HG03565 (cell line): ENCODE results near the gene DHDDS.

Experiments
- ATAC-seq: cut with Tn5 transposase; IDR thresholded peaks from one replicate; pipeline ENCODE4 v1.9.1; 2021; ENCODE audit warnings: mild to moderate bottlenecking, moderate library complexity; ENCODE audit not compliant: unreplicated experiment

DHDDS gene

DNA sequence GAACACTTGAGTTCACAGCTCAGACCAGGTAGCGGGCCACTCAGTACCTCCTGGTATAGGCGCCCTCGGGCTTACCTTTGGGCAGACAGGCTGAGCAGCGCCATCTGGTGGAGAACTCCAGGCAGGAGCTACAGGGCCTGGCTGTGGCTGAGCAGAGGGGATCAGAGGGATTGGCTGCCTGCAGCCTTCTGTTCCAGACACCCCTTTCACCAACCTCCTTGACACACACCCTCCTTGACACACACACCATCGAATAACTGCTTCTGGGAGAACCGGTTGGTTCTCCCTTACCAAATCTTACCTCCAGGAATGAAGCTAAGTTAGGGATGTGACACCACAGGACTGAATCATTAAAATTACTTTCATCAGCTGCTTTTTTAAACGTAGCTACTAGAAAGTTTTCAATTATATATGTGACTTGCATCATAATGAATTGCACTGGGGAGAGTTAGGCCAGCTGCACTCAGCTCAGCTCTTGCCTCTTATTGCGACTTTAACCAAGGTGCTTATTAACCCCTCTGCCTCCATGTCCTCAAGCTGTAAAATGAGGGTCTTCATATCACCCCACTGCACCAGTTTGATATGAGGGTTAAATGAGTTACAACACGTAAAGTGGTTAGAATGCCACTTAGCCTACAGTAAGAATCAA, 14.9 kb upstream of the DHDDS start:
- ATAC-seq: peak; percentile 54

DNA sequence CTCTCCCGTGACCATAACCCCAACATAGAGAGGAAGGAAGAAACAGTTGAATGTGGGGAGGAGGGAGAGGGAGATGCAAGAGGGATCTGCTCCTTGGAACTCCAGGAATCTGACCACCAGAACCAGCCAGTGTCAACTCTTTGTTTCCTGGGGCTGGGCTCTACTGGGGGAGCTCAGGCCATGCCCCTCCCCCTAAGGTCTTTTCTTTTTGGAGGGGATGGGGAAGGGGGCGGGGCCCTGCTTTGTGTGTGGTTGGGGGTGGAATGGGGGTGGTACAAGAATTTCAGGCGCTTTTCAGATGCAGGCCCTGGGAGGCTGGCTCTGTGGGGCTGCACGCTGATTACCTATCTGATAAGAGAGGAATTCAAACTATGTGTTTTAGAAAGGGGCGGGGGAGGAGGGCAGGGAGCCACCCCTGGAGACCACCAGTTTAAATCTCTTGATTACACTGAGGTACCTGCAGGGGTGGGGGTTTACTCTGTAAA, 13.2 kb upstream of the DHDDS start:
- ATAC-seq: no peak

DNA sequence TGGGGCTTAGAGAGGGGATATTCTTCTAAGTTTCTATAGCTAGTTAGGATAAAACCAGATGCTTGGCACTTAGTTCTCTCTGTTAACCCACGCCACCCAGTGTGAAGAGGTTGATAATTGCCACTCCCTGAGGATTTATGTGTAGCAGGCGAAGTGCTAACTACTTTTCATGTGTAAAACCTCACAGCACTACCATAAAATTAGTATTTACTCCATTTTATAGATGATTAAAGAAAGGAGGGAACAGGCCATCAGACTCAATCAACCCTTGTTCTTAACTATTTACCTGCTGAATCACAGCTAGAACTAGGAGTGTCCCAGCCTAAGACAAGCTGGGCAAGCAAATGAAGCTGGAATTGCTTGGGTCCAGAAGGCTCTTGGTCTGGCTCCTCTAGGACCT, 12.6 kb upstream of the DHDDS start:
- ATAC-seq: no peak

DNA sequence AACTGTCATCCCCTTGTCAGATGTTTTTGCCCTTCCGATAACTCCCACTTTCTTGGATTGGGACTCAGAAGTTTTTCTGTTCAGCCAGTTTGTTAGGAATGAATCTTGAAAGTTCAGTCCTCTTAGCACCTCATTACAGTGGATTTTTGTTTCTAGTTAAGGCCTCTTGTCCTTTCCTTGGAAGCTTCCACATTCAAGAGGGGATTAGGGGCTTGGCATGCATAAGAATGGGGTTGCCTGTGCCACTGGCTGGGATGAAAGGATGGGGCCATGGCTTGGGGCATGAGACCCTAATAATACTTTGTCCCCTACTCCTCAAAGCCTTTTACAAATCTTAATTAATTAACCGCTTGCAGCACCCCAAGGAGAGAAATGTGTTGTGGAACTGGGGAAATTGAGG, 2.4 kb upstream of the DHDDS start:
- ATAC-seq: no peak

DNA sequence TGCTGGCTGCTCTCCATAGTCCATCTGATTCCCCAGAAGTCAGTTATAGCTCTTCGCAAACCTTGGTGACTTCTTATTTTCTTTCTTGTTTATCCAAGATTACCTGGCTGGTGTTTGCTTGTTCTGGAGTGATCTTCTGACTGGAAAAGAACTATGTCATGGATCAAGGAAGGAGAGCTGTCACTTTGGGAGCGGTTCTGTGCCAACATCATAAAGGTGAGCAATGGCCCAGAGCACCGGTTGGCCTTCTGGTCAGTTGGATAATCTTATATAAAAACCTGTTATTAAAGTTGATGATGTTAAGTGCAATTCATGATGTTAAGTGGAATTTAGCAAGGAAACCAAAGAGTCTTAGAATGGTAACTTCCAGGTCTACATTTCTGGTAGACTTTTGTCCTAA, 672 bp downstream of the DHDDS start:
- ATAC-seq: no peak

DNA sequence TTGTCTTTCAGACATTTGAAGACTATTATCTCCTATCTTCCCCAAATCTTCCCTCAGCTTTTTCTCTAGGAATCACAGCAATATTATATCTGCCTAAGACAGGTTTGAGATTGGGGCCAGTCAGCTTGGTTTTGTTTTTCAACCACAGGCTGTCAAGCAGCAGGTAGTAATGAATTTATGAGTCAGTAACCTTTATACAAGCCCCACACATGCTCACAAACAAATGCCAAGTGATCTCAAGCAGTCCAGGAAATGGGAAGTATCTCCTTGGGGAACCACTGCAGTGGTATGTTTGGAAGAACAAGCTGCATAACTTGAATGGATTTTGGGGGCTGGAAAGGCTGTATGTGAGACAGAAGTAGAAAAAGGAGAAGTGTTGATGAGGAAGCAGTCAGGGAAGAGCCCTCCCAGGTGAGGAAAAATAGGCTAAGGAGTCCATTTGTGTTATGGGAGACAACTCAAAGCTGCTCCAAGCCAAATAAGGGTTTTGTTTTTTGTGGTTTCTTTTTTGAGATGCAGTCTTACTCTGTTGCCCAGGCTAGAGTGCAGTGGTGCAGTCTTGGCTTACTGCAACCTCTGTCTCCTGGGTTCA, 2.1 kb downstream of the DHDDS start:
- no peak for ATAC-seq

DNA sequence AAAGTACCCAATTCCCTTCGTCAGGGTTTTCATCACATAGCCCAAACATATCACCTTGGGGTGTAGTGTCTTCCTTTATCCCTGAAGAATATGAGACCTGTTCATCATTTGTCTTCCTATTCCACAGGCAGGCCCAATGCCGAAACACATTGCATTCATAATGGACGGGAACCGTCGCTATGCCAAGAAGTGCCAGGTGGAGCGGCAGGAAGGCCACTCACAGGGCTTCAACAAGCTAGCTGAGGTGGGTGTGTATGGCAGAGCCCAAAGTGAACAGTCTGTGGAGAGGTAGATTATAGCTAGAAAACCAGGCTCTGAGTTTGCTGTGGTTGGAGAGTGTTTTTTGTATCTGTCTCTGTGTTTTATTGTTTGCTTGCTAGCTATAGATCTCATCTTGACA, 5.9 kb downstream of the DHDDS start:
- no peak for ATAC-seq

DNA sequence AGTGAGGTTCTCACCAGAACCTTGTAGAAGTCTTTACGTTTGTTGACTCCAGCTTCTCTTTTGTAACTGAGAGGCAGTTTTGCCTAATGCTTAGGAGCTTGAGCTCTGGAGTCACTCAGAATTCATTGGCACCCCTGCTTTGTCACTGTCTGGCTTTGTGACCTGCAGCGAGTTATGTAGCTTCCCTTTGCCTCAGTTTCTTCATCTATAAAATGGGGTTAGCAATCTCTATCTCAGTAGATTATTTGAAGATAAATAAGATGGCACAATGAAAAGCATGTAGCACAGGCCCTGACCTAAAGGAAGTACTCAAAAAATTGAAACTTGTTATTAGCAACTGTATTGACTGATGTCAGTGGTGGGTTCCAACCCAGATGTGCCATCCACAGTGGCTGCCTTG, 8.1 kb downstream of the DHDDS start:
- ATAC-seq: no peak

DNA sequence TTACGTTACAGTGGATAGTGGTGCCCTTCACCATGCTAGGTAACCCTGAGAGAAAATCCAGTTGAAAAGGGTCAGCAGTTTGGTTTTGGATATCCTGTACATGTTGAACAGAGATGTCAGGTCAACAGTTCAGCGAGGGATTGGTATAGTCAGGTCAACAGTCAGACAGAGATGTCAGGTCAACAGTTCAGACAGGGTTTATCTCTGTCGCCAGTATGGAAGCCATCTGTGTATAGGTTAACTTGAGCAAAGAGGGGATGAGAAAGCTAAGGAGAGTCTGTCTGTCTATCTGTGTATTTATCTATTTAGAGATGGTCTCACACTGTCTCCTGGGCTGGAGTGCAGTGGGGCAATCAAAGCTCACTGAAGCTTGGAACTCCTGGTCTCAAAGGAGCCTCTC, 17.7 kb downstream of the DHDDS start:
- no peak for ATAC-seq

DNA sequence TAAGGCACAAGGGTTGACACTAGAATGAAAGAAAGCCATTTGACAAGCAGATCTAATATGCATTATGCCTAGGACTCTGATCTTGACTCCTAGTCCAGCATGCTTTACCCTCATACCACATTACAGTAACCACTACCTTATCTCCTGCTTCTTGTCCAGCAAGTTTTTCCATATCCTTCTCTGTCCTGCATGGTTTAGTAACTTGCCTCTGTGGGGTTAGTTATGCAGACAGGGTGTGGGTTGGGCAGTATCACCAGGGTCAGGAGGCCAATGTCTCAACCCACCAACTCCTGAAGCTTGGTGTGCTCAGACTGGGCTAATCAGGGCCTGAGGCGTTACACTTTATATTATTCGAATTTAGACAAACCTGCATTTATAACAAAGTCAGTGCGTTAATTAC, 18.8 kb downstream of the DHDDS start:
- no peak for ATAC-seq

DNA sequence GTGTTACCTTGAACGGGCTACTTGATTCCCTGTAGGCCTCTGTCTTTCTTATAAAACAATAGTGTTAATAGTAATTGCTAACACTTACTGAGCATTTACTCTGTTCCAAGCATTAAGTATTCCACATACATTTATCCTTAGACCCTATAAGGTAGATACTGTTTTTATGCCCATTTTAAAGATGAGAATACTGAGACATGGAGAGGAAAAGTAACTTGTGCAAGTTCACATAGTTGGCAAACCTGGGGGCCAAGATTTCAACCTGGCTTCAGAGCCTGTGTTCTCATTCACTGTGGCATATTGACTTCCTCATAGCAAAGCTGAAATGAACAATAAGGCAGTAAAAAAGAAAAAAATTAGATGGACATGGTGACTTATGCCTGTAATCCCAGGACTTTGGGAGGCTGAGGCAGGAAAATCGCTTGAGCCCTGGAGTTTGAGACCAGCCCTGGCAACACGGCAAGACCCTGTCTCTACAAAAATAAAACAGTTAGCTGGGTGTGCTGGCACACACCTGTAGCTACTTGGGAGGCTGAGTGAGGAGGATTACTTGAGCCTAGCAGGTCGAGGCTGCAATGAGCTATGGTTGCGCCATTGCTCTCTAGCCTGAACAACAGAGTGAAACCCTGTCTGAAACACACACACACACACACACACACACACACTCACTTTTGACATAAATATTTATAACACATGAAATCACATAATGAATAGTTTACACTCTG, 20.5 kb downstream of the DHDDS start:
- no peak for ATAC-seq

DNA sequence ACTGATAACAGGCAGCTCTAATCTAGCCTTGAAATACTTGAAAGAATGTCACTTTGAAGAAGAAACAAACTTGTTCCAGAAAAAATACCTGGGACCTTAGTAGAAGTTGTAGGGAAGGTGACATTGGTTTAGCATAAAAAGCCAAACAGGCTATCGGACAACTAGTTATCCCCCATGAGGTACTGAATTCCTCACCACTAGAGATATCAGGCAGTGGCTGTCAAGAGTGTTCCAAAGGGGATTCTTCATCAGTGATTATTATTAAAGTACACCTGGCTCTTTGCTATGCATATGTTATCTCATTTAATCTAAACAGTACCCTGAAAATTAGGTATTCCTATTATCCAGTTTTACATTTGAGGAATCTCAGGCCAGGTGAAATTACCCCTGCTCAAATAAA, 27.0 kb downstream of the DHDDS start:
- no peak for ATAC-seq

DNA sequence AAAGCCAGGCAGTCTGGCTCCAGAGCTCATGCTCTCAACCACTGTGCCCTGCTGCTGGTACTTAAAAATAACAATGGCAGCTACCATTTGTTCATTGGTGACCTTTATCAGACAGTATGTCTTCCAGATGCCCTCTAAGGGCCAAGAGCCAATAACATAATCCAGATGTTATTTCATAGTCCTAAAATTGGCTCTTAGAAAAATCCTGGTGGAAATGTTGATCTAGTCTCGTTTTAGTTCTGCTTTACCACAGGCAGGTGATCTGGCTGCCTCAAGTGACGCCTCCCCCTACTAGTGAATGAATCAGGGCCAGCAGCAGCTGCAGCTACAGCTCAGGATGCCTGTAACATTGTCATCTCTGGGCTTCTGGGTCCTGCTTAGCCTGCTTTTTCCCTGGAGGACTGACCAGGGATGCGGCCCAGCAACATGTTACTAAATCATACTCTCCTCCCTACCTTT, 27.5 kb downstream of the DHDDS start:
- no peak for ATAC-seq

DNA sequence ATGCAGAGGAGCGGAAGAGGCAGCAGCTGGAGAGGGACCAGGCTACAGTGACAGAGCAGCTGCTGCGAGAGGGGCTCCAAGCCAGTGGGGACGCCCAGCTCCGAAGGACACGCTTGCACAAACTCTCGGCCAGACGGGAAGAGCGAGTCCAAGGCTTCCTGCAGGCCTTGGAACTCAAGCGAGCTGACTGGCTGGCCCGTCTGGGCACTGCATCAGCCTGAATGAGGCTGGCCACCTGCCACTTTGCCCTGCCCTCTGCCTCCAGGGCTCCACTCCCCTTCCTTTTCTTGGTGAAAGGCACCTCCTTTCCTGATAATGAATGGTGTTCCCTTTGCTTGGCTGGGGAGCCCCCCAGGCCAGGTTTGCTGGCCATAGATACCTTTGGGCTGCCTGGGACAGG, 36.8 kb downstream of the DHDDS start:
- ATAC-seq: no peak

DNA sequence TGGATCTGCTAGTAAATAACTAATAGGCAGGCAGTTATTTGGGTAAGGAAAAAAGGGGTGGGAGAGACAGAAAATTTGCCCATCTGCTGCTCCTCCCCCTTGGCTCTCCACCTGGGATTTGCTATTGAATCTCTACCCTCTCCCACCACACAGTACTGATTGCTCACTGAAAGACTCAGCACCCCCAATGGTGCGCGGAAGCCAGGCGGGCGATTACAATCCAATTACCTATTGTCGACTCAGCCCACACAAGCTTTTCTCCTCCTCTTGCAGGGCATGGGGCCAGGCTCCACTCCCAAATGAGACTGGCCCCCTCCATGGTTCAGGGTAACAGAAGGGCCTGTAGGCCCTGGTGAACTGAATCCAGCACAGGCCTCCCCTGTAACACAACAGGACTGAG, 37.4 kb downstream of the DHDDS start:
- no peak for ATAC-seq

DNA sequence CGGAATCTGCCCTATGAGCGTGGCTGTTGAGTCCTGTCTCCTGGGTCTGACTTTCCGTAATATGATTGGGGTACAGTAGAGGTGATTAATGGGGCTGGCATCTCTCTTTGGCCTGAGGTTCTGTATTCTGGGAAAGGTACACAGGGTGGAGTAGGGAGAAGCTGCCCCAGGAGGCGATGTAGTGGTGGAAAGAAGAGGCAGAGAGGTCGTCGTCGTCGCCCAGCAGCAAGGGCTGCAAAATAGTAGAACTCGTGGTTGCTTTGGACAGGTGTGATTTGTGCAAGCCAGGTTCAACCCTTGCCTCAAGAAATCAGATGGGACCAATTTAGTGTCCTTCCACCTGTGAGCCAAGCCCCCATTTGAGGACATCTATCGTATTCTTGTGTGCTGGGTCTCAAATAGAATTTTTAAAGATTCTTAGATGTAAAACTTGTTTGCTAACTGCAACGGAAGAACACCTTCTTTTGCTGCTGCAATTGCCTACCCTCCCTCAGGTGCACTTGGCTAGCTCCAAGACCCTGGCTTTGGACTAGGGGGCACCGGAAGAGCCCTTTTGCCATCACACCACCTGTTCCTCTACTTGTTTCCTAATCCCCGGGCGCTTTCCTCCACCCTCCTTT, 38.9 kb downstream of the DHDDS start:
- no peak for ATAC-seq

DNA sequence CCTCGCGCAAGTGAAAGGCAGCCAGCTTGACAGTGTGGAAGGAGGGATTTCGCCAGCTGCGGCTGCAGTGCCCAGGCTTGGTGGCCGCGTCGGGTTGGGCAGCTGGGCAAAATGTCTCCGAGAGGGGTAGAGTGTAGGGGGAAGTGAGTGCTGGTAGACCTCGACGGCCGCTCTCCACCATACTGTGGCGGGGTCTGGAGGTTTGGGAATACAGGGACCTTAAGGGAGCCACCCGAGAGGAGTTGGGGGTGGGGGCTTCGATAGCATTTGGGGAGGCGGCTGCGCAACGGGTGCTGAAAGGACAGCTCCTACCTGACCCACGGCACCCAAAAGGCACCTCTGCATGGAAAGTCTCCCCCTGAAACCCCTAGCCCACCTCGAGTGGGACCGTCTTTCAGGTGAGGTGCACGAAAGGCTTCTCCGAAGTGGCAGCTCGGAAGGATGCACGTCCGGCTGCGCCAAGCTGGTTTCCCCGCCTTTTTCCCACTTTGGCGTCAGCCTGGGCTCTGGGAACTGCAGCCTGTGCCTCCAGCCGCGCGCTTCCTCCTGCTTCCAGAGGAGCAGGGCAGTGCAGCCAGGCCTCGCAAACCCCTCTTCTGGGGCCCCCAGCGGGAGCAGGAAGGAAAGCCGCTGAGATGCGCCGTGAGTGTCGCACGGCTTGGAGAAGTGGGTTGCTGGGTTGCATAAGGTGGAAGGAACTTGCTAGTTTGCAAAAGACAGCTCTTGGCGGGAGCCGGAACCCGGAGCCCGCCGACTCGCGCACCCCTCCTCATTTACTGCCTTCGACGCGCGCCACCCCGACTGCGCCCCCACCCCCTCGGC, 39.6 kb downstream of the DHDDS start:
- peak; percentile 5 for ATAC-seq

DNA sequence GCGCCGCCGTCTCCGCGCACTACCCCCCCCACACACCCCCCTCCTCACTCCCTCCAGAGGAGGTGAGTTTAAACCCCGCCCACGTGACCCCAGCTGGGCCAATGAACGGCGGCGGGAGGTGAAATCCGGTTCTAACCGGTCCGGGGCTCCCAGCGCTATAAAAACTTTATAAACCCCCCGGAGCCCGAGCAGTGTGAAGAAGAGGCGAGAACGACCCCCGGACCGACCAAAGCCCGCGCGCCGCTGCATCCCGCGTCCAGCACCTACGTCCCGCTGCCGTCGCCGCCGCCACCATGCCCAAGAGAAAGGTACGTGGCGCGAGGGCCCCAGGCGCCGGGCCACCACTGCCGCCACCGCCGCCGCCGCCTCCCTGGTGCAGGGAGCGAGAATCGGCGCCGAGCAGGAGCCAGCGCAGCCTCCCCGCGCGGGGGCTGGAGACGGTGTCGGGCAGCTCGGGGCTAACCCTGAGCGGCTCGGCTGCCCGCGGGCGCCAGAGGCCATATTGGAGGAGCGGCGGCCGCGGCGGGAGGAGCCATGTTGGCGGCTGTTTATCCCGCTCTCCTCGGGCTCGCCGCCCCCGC, 40.3 kb downstream of the DHDDS start, which contains the start of gene HMGN2:
TSS of gene HMGN2 (plus strand) at position 121 of the 581 bp plus-strand sequence. CDS start at position 294, 173 bp downstream.
- peak; percentile 19 for ATAC-seq

DNA sequence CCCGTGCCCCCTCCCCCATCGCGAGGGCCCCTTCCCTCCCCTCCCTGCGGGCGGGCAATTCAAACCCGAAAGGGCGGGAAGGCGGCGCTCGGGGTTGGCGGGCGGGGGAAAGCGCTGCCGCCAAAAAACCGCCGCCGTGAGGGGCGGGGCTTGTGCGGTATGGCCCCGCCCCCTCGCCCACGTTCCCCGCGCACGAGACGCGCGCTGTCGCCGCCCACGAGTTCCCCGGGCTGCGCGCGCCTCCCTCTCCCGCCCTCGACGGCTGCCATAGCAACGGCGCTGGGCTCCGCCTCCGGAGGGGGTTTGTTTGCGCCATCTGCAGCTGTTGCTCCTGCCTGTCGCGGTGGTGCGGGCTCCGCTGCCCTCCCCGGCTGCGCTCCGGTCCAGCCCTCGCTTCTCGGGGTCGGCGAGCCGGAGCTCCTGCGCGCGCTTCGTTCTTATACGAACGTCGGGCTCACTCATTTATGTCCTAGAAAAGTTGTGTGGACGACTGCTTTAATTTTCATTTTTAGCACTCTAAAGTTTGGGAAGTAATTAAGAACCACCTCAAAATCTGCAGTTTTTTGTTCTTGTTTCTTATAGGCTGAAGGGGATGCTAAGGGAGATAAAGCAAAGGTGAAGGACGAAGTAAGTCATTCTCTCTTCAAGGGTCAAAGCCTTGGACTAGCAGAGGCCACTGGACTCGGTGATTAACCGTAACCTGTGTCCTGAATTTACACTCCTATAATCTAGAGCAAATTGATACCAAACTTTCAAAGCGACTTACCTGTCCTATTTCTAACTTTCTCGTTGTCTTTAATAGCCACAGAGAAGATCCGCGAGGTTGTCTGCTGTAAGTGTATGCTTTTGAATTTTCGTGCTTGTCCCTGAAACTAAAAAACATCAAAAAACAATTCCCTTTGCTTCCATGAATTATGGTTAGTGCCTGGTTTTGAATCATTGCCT, 41.1 kb downstream of the DHDDS start:
- peak; percentile 70 for ATAC-seq
